HG02884 (cell line): ENCODE measurements around the gene CCL13.
"Not testable (repeated sequence)": the region's sequence is repeated elsewhere in the genome, so short reads cannot be mapped to it uniquely, and the experiment has no call there.

Experiments used
- ATAC-seq: cut with Tn5 transposase; IDR thresholded peaks from one replicate; pipeline ENCODE4 v1.9.1; 2021; ENCODE audit warnings: mild to moderate bottlenecking, moderate library complexity; ENCODE audit not compliant: unreplicated experiment

Gene CCL13

DNA sequence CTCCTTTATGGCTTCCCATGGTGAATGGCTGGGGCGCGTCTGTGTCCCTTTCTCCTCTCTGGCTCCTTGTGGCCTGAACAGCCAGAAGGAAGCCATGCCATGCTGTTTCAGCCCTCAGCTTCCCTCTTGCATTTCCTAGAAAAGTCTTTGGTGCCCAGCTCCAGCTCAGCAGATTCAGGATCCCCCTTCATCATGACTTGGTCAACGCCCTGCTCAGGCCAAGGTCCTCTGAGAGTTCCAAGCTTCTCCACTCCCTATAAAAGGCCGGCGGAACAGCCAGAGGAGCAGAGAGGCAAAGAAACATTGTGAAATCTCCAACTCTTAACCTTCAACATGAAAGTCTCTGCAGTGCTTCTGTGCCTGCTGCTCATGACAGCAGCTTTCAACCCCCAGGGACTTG, at the start of gene CCL13:
TSS of gene CCL13 (plus strand) at position 287 of the 400 bp plus-strand sequence. CDS start at position 334, 47 bp downstream.
- ATAC-seq: no peak

DNA sequence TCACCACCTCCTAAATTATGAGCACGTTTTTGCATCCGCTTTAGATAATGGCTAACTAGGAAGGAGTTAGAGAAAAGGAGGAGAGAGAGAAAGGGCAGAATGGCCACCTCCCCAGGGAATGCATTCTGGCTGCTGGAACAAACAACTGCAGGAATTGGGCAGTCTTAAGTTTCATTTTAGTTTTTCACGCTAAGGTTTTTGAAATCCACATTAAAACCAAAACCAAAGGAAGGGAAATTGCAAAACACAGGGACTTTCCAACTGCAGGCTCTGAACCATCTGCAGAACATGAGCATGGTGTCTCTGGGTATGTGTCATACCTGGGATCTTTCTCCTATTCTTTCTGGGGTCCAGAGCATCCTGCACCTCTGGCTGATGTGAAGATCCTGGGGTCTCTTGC, 49.2 kb upstream of the CCL13 start:
- ATAC-seq: no peak

DNA sequence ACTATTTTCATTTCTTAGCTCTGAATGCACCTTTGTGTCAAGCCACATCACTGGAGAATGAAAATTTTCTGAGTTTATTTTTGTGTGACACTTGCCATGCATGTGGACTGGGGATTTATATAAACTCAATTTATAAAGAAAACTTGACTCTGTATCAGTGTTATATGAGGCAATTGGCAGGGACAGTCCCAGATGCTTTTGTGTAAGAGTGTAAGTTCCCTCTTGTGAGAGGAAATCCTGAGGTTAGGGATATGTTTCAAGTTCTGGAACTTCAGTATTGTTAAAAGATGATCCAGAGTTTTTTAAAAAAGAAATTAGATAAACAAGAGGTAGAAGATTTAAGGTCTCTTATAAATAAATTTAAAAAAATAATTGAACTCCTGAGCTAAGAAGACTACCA, 47.9 kb upstream of the CCL13 start:
- ATAC-seq: no peak

DNA sequence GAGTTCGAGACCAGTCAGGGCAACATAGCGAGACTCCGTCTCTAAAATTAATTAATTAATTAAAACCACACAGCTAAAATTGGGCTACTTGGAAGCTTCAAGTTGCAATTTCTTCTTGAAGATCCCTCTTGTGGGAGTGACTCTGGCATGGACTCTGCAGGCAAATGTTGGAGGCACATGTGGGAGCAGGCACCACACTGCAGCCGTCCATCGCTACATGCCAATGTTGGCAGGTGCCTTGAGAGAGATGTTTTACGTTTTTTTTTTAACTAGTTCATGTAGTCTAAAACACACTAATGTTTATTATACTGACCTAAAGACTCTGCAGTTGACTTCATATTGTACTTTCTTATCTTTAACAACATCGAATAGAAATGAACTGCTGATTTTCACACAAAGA, 45.0 kb upstream of the CCL13 start:
- ATAC-seq: no peak

DNA sequence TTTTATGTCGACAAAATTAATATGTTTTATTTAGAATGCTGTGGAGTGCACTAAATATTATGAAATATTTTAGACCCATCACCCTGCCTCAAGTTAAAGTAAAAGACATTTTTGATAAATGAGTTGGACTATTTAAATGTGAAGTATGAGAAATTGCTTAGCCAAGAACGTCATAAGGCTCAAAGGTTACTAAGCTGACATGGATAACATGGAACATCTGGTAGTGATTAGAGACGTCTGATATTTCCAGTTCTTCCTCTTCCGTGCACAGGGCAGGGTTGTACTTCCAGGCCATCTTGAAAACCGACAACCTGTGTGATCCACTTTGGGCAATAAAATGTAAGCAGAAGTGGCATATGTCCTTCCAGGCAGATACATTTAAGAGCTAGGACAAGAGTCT, 44.2 kb upstream of the CCL13 start:
- ATAC-seq: no peak

DNA sequence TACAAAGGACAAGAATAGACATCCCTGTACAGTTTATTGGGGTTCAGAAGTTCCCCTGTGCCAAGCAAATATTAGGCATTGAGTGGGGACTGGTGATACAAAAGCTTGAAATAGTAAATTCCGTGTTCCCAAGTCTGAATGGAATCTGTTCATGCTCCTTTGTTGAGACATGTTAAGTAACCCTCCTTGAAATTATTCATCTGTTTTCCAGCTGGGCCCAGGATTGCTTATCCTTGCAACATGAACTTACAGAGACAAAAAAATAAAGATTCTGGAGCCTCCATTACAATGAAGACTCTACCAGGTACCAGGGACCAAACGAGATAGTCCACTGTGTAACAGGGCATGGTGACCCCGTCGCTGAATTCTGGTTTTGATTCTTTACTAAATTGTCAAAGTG, 43.1 kb upstream of the CCL13 start:
- no peak for ATAC-seq

DNA sequence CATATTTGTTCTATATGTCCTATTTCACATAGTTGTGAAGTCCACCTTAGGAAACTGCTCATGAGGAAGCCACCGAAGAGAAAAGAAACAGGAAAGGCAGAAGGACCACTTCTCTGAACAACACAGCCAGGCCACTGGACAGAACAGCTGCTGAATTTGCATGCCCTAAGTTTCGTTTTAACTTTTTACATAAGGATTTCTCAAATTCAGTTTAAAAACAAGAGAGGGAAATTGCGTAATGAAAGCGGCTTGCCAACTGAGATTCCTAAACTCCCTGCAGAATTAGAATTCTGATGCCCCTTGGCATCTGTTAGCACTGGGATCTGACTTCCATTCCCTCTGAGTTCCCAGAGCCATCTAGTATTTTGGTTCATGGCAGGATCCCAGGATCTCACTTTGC, 42.0 kb upstream of the CCL13 start:
- ATAC-seq: no peak

DNA sequence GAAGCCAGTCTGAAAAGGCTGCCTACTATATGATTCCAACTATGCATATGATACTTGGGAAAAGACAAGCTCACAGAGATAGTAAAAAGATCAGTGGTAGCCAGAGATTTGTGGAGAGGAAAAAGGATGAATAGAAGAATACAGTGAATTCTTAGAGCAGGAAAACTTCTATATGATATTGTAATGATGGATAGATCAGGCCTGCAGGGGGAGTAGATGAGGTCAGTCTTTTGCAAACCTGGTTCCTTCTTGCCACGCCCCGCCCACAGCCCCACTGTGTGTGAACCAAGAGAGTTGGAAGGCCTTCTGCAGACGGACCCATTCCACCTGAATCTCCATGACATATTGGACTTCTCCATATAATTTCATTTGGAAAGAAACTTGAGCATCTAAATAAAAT, 37.8 kb upstream of the CCL13 start:
- ATAC-seq: no peak

DNA sequence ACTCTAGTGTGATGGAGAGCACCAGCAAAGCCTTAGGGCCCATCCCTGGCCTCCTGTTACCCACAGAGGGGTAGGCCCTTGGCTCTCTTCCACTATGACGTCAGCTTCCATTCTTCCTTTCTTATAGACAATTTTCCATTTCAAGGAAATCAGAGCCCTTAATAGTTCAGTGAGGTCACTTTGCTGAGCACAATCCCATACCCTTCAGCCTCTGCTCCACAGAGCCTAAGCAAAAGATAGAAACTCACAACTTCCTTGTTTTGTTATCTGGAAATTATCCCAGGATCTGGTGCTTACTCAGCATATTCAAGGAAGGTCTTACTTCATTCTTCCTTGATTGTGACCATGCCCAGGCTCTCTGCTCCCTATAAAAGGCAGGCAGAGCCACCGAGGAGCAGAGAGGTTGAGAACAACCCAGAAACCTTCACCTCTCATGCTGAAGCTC, 37.2 kb upstream of the CCL13 start, which contains the start of gene CCL8:
TSS of gene CCL8 (plus strand) at position 397 of the 445 bp plus-strand sequence. CDS start 67 bp downstream, outside the sequence.
- ATAC-seq: no peak

DNA sequence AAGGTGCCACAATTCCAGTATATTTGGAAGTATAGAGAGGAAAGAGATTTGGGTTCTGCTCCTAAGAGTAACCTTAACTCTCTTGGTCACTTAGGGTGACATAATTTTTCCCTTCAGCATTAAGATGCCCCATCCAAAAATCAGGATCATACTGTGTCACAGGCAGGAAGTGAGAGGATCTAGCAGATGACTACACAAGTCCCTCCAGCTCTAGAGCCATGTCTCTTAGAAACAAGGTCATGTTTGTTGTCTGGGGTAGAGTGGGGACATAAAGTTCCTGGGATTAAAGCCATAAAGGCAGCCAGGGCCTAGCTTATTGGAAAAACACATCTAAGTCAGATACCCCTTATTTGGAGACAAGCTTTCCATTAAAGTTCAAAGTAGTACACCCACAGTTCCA, 34.3 kb upstream of the CCL13 start:
- no peak for ATAC-seq

DNA sequence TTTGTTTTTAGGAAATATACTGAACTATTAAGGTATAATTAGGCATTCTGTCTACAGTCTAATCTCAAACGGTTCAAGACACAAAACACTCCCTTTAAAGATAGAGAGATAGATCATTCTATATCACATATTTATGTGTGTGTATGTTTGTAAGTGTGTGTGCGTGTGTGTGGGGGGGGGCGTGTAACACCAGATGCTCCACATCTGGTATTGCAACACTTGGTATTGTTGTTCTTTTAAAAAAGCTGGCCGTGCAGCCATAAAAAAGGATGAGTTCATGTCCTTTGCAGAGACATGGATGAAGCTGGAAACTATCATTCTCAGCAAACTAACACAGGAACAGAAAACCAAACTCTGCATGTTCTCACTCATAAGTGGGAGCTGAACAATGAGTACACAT, 28.7 kb upstream of the CCL13 start:
- ATAC-seq: not testable (repeated sequence)

DNA sequence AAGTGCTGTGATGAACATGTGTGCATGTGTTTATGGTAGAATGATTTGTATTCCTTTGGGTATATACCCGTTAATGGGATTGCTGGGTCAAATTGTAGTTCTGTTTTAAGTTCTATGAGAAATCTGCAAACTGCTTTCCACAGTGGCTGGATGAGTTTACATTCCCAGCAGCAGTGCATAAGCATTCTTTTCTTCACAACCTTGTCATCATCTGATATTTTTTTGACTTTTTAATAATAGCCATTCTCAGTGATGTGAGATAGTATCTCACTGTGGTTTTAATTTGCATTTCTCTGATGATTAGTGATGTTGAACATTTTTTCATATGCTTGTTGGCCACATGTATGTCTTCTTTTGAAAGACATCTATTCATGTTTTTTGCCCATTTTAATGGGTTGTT, 18.6 kb upstream of the CCL13 start:
- no peak for ATAC-seq

DNA sequence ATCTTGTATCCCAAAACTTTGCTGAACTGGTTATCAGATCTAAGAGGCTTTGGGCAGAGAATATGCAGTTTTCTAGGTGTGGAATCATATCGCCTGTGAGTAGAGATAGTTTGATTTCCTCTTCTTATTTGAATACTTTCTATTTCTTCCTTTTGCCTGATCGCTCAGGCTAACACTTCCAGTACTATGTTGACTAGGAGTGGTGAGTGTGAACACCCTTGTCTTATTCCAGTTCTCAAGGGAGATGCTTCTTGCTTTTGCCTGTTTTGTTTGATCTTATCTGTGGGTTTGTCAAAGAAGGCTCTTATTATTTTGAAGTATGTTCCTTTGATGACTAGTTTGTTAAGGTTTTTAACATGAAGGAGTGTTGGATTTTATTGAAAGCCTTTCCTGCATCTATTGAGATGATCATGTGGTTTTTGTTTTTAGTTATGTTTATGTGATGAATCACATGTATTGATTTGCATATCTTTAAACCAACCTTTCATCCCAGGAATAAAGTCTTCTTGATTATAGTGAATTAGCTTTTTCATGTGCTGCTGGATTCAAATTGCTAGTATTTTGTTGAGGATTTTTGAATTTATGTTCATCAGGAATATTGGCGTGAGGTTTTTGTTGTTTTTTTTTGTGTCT, 17.0 kb upstream of the CCL13 start:
- ATAC-seq: no peak

DNA sequence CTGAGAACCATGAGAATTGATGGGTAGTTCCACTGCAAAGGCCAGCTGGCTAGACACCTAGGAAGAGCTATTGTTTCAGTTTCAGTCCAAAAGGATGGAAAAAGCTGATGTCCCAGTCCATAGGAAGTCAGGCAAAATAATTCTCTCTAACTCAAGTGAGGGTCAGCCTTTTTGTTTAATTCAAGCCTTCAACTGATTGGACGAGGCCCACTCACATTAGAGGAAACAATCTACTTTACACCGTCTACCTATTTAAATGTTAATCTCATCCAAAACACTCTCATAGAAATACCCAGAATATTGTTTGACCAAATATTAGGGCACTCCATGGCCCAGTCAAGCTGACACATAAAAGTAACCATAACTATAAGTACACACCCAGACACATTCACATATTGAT, 14.4 kb upstream of the CCL13 start:
- no peak for ATAC-seq

DNA sequence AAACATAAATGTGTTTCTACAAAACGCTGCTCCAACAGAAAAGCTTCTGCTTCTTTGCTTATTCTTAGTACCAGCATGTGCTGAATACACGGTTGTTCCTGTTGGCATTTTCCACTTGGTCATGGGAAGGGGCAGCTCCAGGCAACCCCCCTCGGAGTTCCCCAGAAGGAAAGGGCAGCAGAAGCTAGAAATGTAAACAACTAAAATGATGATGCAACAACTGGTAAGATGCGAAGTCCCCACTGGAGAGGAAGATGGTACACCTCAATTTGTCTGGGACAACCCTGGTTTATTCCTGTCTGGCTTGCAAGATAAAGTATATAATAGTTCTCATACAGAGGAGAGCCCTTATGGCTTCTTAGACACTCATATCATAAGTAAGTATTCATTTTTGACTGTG, 9.2 kb upstream of the CCL13 start:
- no peak for ATAC-seq

DNA sequence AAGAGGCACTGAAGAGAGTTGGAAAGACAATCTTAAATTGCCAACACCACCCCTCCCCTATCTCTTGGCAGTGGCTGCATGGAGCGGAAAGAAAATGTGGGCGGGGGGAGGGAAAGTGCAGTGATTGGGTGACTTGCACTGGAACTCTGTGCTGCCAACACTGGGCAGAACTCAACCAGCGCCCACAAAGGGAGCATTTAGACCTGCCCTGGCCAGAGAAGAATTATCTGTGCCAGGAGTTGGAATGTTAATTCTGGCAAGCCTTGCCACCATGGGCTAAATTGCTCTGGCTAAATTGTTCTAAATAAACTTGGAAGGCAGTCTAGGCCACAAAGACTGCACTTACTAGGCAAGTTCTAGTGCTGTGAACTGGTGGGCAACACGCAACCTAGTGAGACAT, 6.5 kb upstream of the CCL13 start:
- no peak for ATAC-seq

DNA sequence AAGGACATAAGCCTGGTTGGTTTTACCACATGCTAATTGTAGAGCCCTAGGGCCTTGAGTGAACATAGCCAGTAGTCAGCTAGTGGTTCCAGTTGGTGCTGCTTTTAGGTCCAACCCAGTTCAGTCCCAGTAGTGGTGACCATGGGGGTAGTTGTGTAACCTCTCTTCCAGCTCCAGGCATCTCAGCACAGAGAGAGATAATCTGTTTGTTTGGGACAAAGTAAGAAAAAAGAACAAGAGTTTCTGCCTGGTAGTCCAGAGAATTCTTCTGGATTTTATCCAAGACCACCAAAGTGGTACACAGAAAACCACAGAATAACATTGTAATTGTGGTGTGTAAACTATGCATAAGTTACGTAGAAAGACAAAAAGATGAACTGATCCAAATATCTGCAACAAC, 5.2 kb upstream of the CCL13 start:
- ATAC-seq: no peak

DNA sequence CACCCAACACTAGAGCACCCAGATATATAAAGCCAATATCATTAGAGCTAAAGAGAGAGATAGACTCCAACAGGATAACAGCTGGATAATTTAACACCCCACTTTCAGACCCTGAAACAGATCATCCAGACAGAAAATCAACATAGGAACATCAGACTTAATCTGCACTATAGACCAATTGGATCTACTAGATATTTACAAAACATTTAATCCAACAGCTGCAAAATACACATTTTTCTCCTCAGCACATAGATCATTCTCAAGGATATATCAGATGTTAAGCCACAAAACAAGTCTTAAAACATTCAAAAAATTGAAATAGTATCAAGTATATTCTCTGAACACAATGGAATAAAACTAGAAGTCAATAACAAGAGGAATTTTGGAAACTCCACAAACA, 4.1 kb upstream of the CCL13 start:
- no peak for ATAC-seq

DNA sequence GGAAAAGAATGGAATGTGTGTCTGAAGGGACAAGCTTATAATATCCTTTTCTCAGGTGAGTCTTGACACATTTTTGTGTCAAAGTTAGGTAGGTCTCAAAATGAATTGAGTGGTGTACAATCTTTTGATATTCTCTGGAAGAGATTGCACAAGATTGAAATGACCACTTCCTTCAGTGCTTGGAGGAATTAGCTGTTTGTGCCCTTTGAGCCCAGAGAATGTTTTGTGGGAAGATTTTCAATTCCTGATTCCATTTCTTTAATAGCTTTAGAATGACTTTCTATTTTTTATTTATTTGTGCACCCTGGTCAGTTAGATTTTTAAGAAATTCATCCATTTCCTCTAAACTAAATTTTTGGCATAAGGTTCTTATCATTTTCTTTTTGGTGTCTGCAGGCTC, 1.6 kb upstream of the CCL13 start:
- no peak for ATAC-seq

DNA sequence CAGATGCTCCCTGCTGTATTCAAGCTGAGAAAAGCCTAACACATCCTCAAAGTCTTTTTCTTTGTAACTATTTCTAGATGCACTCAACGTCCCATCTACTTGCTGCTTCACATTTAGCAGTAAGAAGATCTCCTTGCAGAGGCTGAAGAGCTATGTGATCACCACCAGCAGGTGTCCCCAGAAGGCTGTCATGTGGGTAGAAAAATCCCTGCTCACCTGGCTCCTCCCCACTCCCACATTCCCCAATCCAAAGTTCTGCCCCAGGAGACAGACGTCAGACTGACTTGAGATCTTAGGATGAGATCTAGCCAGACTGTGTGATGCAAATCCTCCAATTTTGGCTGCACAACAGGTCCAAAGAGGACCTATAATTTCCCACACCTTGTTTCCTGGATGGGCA, 1.1 kb downstream of the CCL13 start:
- ATAC-seq: no peak

DNA sequence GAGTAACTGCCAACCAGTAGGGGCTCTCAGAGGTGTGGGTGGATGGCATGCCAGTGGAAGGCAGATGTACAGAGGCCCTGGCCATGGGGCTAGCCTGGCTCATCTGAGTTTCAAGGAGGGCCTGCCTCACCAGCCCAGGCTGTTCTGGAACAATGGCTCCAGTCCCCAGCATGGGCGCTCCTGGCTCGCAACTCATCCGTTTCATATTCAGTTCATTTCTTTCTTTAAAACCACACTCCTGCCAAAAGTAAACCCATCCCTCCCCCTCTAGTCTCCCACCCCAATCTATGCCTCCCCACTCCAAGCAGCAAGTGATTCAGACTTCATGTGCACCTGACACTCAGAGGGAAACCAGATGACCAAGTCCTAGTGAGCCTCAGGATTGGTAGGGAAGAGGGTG, 2.4 kb downstream of the CCL13 start:
- no peak for ATAC-seq

DNA sequence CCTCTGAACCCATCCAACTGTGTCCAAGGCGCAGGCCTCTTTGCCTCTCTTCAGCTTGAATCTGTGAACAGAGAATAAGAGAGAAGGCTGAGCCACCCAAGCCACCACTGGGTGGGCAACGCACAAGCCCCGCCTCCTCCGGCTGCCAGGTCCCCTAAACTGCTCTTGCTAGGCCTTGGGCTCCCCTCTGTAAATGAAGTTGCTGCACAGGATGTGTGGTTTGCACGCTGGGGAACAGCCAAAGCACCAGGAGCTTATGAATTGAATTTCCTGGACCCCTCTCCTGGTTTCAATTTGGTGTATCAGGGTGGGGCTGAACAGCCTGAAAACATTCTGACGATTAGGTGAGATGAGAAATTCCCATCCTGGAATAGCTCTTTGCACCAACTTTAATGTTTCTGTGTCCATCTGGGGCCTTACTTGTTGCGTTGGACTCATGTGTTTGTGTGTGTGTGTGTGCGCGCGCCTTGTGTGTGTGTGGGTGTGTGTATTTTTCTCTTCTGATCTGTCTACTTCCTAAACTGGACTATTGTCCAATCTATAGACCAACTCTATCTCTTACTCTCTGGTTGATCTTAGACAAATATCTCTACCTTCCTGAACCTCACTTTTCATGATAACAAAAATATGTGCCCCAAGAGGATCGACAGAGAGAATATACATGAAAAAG, 4.5 kb downstream of the CCL13 start:
- ATAC-seq: no peak
